ENCODE measurements around the gene FTO. TPM values are rescaled to one million over a fixed set of nuclear protein-coding genes. Genes with fewer than 3 reads are reported as not detected.

FTO gene
- polyA plus RNA-seq, 2 of the 4 experiments (the other 2 are of a cell fraction) = 48.7 to 101 TPM

DNA sequence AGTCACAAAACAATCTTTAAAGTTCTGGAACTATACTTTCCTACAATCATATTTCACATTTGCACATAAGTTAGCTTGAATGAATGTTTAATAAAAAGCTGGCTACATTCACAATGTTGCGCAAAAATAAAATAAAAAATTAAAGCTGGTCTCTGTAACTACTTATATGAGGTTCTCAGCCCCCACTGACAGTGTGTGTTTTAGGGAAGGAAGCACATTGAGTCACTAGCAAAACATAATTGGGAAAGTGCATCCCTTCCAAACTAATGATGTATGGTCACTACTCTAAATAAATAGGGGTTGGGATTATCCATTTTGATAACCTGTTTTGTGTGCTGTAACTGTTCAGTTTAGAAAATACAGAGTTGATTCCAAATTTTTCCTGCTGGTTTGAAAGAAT is 330.7 kb downstream of the FTO start (continued):
- TF ChIP-seq ZNF302 (CRISPR knock-in tag; IDR thresholded peaks at IDR 0.05) (no peak), SMC3 (IDR thresholded peaks at IDR 0.05) (no peak)
- TF ChIP-seq, protein P1, sequence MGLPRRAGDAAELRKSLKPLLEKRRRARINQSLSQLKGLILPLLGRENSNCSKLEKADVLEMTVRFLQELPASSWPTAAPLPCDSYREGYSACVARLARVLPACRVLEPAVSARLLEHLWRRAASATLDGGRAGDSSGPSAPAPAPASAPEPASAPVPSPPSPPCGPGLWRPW (IDR thresholded peaks at IDR 0.05) = no peak
- TF ChIP-seq, protein P2, sequence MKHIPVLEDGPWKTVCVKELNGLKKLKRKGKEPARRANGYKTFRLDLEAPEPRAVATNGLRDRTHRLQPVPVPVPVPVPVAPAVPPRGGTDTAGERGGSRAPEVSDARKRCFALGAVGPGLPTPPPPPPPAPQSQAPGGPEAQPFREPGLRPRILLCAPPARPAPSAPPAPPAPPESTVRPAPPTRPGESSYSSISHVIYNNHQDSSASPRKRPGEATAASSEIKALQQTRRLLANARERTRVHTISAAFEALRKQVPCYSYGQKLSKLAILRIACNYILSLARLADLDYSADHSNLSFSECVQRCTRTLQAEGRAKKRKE (CRISPR knock-in tag; IDR thresholded peaks at IDR 0.05; ENCODE audit: low read depth) = no peak

DNA sequence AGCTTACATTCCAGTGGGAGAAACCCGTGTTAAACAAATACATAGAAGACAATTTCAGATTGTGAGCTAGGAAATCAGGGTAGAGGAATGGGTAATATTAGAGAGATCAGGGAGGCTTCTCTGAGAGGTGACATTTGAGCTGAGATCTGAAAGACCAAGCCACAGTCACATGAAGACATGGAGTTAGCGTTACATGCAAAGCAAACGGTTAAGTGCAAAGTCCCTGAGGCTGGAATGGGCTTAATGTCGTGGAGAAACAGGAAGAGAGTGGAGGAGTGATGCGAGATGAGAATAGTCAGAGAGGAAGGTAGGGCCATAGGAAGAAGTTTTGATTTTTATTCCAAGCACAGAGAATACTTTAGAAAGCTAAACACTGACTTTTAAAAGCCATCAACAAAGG is 336.5 kb downstream of the FTO start:
- CTCF ChIA-PET = no interaction called here
- POLR2A ChIA-PET = no interaction called here
- peaks cover 7% of the 10 kb centered on the region; the same call in 1 of the 3 replicates for H3K9me3 ChIP-seq
- ATAC-seq = no peak
- no peak overlapping the region for H3K4me3 ChIP-seq
- H3K4me2 ChIP-seq = no peak overlapping the region
- no peaks in the 10 kb centered on the region for H3K4me1 ChIP-seq
- TF ChIP-seq CHD4 (IDR thresholded peaks at IDR 0.05; ENCODE audit: borderline replicate concordance) (no peak), EP300 (IDR thresholded peaks at IDR 0.05) (no peak), RCOR1 (IDR thresholded peaks at IDR 0.05; ENCODE audit: low read depth, low read length) (no peak), ZSCAN20 (CRISPR knock-in tag; IDR thresholded peaks at IDR 0.05) (no peak), FOXS1 (CRISPR knock-in tag; IDR thresholded peaks at IDR 0.05) (no peak)
- TF ChIP-seq, protein P3, sequence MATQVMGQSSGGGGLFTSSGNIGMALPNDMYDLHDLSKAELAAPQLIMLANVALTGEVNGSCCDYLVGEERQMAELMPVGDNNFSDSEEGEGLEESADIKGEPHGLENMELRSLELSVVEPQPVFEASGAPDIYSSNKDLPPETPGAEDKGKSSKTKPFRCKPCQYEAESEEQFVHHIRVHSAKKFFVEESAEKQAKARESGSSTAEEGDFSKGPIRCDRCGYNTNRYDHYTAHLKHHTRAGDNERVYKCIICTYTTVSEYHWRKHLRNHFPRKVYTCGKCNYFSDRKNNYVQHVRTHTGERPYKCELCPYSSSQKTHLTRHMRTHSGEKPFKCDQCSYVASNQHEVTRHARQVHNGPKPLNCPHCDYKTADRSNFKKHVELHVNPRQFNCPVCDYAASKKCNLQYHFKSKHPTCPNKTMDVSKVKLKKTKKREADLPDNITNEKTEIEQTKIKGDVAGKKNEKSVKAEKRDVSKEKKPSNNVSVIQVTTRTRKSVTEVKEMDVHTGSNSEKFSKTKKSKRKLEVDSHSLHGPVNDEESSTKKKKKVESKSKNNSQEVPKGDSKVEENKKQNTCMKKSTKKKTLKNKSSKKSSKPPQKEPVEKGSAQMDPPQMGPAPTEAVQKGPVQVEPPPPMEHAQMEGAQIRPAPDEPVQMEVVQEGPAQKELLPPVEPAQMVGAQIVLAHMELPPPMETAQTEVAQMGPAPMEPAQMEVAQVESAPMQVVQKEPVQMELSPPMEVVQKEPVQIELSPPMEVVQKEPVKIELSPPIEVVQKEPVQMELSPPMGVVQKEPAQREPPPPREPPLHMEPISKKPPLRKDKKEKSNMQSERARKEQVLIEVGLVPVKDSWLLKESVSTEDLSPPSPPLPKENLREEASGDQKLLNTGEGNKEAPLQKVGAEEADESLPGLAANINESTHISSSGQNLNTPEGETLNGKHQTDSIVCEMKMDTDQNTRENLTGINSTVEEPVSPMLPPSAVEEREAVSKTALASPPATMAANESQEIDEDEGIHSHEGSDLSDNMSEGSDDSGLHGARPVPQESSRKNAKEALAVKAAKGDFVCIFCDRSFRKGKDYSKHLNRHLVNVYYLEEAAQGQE (IDR thresholded peaks at IDR 0.05) = no peak
- TF ChIP-seq, protein P4, sequence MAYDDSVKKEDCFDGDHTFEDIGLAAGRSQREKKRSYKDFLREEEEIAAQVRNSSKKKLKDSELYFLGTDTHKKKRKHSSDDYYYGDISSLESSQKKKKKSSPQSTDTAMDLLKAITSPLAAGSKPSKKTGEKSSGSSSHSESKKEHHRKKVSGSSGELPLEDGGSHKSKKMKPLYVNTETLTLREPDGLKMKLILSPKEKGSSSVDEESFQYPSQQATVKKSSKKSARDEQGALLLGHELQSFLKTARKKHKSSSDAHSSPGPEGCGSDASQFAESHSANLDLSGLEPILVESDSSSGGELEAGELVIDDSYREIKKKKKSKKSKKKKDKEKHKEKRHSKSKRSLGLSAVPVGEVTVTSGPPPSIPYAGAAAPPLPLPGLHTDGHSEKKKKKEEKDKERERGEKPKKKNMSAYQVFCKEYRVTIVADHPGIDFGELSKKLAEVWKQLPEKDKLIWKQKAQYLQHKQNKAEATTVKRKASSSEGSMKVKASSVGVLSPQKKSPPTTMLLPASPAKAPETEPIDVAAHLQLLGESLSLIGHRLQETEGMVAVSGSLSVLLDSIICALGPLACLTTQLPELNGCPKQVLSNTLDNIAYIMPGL (CRISPR knock-in tag; IDR thresholded peaks at IDR 0.05; ENCODE audit: borderline replicate concordance) = no peak
- DNase-seq (ENCODE audit: low read depth in 1 of 2, low spot score in 1 of 2) = no peak
- FAIRE-seq = no peak
- 76% methylated on average over 5 of the region's 5 CpGs for WGBS (ENCODE audit: missing lambda C conversion rate)
- H3K27ac ChIP-seq = no peak overlapping the region

DNA sequence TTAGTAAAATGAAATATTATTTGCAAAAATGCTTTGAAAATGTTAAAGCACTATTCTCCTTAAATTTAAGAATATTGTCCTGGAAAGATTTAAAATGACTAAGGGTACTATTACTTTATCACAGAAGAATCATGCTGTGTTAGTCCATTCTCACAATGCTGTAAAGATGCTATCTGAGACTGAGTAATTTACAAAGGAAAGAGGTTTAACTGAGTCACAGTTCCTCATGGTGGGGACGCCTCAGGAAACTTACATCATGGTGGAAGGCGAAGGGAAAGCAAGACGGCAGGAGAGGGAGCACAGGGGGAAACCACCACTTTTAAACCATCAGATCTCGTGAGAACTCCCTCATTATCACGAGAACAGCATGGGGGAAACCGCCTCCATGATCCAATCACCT is 337.0 kb downstream of the FTO start:
- ATAC-seq = no peak
- no peak for FAIRE-seq

More for the DNA sequence above, 337.0 kb downstream of the FTO start:
- Histone ChIP-seq H3K27ac (no peak overlapping the region), H3K9me3 (peaks cover 7% of the 10 kb centered on the region; the same call in 1 of the 3 replicates), H3K4me3 (no peak overlapping the region), H3K4me1 (no peaks in the 10 kb centered on the region), H3K4me2 (no peak overlapping the region)
- CTCF ChIA-PET = no interaction called here
- no peak for DNase-seq (ENCODE audit: low read depth in 1 of 2, low spot score in 1 of 2)
- POLR2A ChIA-PET = no interaction called here
- no peak for TF ChIP-seq CEBPB (IDR thresholded peaks at IDR 0.05)
- TF ChIP-seq JUN (IDR thresholded peaks at IDR 0.05) = no peak
- TF ChIP-seq NFE2L2 (conservative IDR thresholded peaks at IDR 0.05; ENCODE audit: low read length) = no peak
- TF ChIP-seq TP53 (CRISPR knock-in tag; IDR thresholded peaks at IDR 0.05) = no peak
- TF ChIP-seq, protein P5, sequence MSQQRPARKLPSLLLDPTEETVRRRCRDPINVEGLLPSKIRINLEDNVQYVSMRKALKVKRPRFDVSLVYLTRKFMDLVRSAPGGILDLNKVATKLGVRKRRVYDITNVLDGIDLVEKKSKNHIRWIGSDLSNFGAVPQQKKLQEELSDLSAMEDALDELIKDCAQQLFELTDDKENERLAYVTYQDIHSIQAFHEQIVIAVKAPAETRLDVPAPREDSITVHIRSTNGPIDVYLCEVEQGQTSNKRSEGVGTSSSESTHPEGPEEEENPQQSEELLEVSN (IDR thresholded peaks at IDR 0.05; ENCODE audit: borderline replicate concordance, low read depth) = no peak
- no peak for TF ChIP-seq POLR2A (IDR thresholded peaks at IDR 0.05; ENCODE audit: low read length)
- TF ChIP-seq, protein P6, sequence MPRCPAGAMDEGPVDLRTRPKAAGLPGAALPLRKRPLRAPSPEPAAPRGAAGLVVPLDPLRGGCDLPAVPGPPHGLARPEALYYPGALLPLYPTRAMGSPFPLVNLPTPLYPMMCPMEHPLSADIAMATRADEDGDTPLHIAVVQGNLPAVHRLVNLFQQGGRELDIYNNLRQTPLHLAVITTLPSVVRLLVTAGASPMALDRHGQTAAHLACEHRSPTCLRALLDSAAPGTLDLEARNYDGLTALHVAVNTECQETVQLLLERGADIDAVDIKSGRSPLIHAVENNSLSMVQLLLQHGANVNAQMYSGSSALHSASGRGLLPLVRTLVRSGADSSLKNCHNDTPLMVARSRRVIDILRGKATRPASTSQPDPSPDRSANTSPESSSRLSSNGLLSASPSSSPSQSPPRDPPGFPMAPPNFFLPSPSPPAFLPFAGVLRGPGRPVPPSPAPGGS (IDR thresholded peaks at IDR 0.05) = no peak
- TF ChIP-seq, protein P7, sequence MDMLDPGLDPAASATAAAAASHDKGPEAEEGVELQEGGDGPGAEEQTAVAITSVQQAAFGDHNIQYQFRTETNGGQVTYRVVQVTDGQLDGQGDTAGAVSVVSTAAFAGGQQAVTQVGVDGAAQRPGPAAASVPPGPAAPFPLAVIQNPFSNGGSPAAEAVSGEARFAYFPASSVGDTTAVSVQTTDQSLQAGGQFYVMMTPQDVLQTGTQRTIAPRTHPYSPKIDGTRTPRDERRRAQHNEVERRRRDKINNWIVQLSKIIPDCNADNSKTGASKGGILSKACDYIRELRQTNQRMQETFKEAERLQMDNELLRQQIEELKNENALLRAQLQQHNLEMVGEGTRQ (IDR thresholded peaks at IDR 0.05) = no peak
- no peak for TF ChIP-seq NR3C1 (IDR thresholded peaks at IDR 0.05)
- no peak for TF ChIP-seq RFX5 (IDR thresholded peaks at IDR 0.05)
- TF ChIP-seq FOSL2 (IDR thresholded peaks at IDR 0.05) = no peak
- no peak for TF ChIP-seq FOSL2 (CRISPR knock-in tag; IDR thresholded peaks at IDR 0.05)
- TF ChIP-seq ZNF302 (CRISPR knock-in tag; IDR thresholded peaks at IDR 0.05) = no peak
- TF ChIP-seq PHF8 (IDR thresholded peaks at IDR 0.05; ENCODE audit: borderline replicate concordance, low read depth) = no peak
- no peak for TF ChIP-seq HOXB5 (CRISPR knock-in tag; IDR thresholded peaks at IDR 0.05)
- WGBS (ENCODE audit: missing lambda C conversion rate) = 78% methylated on average over 6 of the region's 6 CpGs

All from A549 (cell line).